GOT3 (cell line): ENCODE results near the gene MED13.
"Not testable (repeated sequence)": the region's sequence is repeated elsewhere in the genome, so short reads cannot be mapped to it uniquely, and the experiment has no call there.

ENCODE experiments used
- DNase-seq: peaks from one replicate; lab custom pipeline; 2025; ENCODE audit warnings: mixed read lengths; lab: John Stamatoyannopoulos, UW

Gene MED13

DNA sequence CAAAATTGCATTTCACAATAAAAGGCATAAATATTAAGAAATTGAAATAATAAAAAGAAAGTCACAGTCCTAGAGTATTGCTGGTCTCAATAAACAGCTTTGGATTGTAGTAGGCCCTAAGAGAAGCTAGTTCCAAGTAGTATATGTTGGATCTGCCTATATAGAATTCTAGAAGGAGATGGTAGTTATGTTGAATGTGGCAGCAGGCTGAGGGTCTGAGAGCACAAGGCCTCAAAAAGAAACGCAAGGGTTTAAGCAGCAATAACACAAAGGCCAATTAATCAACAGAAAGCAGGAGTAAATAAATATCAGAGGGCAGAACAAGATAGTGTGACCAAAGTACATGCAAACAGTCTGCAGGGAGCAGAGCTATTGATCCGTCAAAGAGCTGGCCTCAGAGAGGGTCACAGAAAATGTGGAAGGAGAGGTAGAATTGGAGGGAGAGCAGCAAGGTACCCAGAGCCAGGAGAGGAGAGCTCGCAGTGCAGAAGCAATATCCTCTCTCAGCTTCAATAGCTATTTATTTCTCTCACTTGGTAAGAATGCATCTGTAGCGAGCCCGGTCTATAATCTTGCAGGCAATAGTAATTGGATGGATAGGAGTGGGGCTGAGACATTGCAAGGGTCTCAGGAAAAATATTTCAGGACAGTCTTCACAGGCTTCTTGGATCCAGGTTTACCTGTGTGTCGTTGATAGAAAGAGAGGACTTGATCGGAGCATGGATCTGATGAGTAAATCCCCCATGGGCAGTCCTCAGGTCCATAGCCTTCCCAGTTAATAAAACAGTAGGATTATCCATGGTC, 25.1 kb upstream of the MED13 start:
- DNase-seq = no peak

DNA sequence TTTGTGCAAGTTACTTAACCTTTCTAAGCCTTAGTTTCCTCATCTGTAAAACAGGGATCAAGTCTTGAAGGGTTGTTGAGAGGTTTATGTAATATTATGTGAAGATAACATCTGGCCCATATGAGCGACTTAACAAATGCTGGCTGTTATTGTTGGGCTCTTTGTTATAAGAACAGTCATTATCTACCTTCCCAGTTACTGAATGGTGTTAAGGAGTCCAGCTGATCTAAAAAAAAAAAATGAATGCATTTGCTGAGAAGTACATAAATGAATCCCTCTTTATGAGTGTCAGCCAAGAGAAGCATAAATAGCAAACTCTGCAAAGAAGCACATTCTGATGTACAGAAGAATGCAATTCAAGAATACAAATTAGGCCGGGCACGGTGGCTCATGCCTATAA, 24.3 kb upstream of the MED13 start:
- DNase-seq = no peak

DNA sequence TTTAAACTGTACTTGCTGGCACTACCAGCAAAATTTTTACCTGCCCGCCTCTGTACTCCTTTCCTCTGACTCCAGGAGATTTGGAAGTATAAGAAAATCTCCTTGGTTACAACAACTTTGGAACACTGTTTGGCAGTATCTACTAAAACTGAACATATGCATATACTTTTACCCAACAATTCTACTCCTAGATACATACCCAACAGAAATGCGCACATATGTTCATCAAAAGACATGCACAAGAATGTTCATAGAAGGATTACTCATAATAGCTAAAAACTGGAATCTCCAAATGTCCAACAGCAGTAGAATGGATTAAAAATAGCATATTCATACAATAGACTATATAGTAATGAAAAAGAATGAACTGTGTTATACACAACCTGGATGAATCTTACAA, 21.7 kb upstream of the MED13 start:
- DNase-seq = no peak

DNA sequence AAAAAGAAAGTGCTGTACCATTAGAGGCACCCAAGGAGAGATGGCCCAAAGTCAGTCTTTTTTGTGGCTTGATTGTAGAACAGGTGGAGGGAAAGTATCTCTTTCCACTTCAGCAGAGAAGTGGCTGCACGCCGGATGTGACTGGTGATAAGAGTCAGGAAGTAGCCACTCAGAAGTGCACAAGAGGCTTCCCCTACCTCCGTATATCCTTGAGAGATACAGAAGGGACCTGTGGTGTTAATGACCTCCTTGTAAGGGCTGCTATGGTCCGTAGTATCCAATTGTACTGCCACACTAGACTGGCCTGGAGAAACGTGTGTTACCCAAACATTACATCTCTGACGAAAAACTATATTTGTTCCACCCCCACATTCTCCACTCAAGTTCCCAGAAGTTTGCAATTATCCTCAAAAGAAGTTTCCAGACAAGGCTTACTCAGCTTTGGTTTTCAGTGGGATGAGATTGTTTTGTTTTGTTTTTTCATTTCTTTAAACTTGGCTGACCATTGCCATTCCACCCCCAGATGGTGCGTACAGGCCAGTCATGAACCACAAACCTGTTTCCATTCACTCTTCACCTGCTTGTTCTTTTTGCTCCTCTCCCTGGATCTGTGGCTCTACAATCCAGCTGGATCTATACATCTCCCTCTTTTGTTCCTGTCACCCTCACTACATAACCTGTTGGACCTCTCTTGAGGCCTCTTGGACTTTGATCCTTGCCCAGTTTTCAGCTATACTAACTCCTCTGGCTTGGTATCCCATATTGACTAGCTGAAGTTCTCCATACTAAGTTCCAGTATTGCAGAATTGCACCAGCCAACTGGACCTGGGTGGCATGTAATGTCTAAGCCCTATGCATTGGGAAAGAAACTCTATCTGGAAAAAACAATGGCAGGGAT, 20.7 kb upstream of the MED13 start:
- DNase-seq = no peak

DNA sequence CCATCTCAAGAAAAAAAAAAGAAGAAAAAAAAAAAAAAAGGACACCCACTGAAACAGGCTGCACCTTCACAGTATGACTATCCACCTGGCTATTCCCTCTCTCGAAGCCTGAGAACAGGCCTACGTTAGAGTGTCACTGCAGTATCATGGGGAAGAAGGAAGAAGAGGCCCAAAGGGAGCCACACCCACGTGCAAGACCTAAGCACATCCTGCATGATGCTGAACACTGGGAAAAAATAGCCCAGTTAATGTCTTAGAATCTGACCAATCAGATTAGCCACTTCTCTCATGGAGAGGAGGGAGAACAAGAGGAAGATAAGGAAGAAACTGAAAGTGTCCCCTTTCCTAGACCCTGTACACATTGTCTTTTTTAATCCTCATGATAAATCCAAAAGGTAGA, 19.5 kb upstream of the MED13 start:
- no peak for DNase-seq

DNA sequence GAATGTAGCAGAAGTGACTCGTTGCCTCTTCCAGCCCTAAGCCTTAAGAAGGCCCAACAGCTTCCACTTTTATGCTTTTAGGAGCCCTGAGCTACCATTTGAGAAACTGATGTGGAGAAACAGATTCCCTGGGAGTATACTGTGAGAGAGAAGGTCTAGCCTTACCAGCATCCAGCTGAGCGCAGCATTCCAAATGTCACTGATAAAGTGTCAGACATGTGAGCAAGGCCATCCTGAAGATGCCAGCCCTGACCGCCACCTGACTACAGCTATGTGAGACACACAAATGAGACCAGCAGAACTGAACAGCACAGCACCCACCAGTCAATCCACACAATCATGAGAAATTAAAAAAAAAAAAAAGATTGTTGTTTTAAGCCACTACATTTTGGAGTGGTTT, 18.6 kb upstream of the MED13 start:
- no peak for DNase-seq

DNA sequence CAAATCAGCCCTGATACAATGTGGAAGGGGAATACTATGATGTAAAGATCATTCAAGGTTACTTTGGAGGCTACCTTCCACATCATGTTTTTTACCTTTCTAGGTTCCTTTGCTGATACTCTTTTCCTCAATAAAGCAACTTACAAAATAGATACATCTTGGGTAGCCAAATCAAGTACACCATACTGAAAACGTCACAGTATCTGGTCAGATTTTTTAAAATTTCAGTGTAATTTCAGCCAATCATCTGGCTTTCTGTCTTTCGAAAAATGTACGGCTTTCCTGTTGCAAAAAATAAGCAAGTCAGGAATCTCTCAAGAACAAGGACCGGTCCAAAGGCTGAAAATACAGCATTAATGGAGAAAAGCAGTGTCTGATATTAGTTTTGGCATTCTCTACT, 15.6 kb upstream of the MED13 start:
- DNase-seq = no peak

DNA sequence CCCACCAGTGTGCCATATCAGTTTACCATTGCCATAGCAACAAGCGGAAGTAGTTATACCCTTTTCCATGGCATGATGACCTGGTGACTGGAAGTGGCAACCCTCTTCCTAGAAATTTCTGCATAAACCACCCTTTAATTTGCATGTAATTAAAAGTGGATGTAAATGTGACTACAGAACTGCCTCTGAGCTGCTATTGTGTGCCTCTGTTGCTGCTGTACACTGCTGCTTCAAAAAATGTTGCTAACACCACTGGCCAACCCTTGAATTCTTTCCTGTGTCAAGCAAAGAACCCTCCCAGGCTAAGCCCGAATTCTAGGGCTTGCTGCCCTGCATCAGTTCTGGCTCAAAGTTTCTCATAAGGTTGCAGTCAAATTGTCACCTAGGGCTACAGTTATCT, 12.9 kb upstream of the MED13 start:
- no peak for DNase-seq

DNA sequence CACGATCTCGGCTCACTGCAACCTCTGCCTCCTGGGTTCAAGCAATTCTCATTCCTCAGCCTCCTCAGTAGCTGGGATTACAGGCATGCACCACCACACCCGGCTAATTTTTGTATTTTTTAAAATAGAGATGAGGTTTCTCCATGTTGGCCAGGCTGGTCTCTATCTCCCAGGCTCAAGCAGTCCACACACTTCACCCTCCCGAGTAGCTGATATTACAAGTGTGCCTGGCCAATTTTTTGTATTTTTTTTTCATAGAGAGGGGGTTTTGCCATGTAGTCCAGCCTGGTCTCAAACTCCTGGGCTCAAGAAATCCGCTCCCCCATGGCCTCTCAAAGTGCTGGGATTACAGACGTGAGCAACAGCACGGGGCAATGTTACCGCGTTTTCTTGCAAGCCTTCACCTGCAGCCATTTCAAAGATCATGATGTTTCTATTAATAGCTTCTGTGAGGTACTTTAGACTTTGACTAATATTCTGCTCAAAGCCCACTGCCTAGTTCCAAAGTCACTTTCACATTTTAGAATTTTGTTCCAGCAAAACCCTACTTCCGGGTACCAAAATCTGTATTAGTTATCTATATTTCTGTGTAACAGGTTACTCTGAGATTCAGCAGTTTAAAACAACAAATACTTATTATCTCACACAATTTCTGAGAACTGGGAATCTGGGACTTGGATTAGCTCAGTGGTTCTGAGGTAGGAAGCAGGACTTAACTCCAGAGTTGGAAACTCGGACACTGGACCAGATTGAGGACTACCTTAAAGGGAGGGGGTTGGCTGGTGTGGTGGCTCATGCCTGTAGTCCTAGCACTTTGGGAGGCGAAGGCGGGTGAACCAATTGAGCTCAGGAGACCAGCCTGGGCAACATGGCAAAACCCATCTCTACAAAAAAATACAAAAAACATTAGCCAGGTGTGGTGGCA, 12.0 kb upstream of the MED13 start:
- no peak for DNase-seq

DNA sequence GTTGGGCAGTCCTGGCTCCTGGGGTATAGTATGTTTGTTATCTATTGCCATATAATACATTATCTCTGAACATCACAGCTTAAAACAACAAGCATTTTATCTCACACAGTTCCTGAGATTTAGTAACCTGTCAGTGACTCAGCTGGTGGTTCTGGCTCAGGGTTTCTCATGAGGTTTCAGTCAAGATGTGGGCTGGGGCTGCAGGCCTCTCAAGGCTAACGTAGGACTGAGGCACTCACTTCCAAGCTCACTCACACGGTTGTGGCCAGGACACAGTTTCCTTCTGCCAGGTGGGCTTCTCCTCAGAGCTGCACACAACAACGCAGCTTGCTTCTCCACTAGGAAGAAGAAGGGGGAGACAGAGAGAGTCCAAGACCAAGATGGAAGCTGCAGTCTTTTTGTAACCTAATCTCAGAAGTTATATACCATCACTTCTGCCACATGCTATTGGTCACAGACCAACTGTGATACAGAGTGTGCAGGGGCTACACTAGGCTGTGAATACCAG, 10.3 kb upstream of the MED13 start:
- DNase-seq = no peak

DNA sequence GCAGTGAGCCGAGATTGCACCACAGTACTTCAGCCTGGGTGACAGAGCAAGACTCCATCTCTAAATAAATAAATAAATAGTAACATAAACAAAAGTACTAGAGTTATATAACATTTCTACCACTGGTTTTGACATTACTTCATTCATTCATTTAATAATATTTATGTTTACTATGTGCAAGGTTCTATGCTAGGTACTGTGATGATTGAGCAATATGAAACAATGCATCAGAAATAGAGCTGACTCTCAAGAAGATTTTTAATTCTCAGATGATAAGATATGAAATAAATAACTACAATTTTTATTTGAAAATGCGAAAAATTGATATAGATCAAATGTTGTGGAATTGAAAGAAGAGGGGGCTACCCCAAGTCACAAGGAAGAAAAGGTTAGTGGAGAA, 8.9 kb upstream of the MED13 start:
- no peak for DNase-seq

DNA sequence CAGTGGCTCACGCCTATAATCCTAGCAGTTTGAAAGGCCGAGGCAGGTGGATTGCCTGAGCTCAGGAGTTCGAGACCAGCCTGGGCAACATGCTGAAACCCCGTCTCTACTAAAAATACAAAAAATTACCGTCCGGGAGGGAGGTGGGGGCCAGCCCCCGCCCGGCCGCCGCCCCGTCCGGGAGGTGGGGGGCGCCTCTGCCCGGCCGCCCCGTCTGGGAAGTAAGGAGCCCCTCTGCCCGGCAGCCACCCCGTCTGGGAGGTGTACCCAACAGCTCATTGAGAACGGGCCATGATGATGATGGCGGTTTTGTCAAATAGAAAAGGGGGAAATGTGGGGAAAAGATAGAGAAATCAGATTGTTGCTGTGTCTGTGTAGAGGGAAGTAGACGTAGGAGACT, 7.8 kb upstream of the MED13 start:
- DNase-seq = not testable (repeated sequence)

DNA sequence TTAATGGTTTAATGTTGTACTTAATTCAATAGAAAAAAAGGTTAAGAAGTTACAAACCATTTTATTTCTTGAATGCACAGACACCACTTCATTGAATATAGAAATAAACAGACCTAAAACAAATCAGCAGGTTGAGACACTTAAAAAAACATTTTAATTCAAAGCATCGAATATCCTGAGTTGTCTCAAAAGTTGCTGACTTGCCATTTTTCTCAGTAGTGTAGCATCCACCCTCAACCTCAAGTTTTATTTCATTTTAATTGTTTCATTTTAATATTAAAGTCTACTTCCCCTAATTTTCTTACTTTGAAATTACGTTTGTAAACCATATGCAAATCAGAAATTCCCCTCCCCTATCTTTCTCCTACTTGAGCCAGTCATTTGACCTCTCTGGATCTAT, 5.8 kb upstream of the MED13 start:
- DNase-seq = no peak

DNA sequence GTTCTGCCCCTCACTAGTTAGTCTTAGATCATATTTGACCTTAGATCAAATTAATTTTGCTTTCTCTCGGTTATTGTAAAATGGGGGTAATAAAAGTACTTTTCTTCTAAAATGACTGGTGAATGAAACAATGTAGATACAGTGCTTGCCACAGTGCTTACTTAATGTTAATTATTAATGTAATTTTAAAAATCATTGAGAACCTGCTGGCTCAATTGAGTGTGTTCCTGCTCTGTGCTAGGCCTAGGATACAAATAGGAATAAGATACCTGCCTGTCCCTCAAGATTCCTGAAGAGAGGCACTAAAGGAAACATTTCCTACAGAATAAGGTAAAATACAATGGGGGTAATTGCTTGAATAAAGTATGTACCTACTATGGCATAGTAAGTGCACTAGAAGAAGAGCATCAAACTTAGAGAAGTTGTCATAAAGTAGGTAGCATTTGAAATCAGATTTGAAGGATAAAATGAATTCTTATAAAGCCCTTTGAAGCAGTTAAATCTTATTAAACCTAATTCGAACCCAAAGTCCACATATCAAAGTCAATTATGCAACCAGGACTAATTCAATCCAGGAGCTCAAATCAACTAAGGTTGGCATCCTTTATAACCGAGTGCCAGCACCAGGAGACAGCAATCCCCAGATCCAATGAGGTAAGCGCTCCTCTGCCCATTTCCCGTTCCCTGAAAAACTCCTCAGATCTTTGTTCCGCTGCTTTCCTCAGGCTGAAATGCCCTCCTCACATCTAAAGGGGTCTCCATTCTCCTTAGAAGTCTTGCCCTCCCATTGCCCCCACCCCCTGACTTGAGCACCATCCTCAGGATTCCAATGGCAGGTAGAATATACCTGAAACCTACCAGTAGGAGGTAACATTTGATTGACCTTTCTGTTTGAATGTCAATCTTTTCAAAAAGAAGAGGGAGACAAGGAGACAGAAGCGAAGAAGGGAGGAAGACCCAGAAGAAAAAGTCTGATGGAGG, 2.4 kb upstream of the MED13 start:
- DNase-seq = no peak

DNA sequence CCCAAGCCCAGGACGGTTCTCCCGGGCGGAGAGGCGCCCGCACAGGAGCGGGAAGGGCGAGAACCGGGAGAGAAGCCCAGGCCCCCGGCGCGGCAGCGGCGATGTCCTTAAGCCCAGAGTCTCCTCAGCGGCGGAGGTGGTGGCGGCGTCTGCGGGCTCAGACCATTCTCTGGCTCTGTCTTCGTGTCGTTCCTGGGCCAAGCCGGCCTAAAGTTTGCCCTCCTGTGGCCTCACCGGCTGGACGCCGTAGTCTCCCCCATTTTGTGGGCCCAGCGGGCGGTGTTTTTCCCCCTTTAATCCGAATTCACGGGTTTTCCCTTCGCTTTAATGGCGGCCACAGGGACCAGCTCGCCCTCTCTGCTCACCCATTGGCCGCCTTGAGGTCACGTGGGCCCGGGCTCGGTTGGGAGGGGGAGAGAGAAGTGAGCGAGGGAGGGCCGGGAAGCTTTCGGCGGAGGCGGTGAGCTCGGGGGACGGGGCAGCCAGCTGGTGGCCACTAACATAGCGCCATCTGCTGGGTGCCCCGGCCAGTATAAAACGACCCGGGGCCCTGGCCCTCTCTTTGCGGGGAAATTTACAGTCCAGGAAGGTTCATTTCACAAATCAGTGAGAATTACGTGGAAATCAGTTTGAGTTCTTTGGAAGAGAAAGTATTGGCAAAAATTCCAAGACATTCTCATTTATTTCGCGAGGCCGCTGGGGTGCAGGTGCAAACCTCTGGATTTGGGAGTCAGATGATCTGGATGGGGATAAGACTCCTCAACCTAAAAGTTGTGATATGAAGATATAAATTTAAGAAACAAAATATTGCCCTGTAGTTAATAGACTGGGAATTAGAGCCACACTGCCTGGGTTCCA, 762 bp upstream of the MED13 start:
- DNase-seq = peak; percentile 87

DNA sequence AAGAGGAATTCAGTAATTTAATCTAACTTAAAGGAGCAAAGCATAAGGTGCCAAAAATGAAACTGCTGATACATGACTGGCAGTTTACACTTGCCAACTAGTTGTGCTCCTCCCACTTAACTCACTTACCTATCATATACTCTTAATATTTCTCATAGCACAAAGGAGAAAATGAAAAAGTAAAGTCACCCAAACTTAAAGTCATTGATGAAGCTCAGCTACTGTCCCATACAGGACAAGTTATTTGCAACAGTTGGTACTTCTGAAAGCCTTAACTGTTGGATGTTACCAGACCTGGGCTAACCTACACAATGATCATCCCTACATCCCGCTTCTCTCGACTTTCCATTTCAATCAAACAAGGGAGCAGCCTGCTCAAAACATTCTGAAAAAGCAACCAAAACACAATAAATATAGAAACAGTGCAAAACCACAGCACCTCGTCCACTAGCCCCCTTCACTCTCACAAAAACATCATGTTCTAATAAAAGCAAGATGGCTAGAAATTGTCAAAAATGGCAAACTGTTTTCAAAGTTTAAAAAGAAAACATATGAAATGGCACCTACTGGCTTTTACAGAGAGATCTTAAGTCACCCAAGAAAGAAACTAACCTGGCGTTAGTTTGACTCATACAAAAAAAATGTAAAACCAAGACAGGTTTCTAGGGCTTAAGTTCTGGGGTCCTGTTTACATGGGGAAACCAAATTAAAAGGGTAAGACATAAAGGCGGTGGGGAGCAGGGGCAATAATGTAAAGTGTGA, 868 bp downstream of the MED13 start:
- DNase-seq = no peak

DNA sequence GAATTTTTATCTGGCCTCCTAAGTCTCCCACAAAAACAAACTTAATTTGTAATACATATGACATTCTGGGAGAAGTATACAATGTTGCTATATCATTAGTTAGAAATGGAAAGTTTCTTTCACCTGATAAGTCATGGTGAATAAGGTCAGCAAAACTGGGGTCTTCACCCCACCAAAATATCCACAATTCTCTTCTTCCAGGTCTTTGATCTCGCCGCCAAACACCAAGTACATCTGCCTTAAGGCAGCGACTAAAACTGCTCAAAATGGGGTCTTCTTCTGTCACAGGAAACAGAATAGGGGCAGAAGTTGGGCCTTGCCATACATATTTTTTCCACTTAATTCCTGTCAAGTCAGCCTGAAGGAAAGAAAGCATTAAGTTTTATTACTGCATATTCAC, 2.1 kb downstream of the MED13 start:
- no peak for DNase-seq

DNA sequence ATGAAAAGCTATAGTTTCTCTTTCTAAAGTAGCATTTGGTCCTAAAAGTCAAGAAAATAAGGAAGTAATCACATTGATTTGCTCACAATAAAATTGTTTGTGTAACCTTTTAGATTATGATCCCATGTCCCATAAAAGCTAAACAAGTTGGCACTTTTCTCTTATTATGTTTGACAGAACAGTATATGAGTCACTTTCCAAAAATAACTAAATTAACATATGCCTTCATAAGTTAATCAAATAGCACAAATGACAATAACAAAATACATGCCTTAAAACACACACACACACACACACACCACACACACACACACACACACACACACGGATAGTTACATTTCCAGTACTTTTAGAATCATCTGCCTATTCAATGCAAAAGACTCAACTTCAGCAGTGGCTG, 2.8 kb downstream of the MED13 start:
- no peak for DNase-seq

DNA sequence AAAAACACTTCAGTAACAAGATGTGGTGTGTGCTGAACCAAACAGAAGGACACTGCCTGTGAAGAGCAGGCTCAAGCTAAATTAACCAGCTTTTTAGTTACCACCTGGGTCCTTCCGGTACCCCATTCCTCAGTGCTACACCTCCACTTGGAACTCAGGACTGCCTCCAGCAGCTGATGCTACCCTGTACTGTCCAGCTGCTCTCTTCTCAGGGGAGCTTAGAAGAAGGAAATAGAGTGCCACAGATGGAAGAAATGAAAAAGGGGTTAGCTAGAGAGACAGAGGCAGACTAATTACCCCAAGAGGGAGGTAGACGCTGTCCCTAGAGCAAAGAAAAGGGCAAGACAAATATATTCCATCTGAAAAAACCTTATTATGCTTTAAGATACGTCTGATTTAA, 5.7 kb downstream of the MED13 start:
- no peak for DNase-seq
